GM21367 (cell line): ENCODE measurements around the gene TCP10L.

Source experiments
- ATAC-seq: cut with Tn5 transposase; IDR thresholded peaks from one replicate; pipeline ENCODE4 v1.9.1; 2021; ENCODE audit not compliant: unreplicated experiment

The TCP10L gene

DNA sequence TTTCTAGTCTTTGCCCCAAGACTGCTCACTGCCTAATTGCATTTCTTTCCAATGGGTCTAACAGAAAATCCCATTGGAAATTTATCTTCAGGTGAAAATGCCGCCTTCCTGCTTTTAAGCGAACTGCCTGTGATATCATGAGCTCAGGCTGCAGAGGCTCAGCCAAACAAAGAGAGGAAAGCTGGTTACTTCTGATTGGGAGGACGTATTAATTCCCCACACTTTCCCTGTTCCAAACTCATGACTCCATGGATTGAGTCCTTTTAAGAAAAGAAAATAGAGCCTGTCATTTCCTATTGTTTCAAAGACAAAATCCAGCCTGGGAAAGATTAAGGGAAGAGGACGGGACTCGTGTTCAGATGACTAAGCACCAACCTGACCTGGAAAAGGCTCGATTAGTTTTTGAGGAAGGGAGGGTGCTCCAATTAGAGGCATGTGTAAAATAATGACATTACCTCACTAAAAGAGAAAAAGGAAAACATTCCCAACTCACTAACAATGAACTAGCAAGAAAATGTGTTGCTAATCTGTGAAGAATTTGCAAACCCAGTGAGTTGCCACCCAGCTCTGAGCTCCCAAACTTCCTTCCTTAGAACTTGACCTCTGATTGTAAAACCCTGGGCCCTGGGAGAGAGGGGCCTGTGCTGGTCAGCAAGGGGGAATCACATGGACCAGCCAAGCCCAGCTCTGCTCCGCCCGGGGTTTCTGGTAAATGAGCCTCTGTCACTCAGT, 61.2 kb downstream of the TCP10L start:
- no peak for ATAC-seq
